OCI-LY3 (cell line): ENCODE data around the gene C6orf141.

Experiments used
- H2AFZ ChIP-seq: fragments of 200-600, 300-600 bp; shearing (Covaris generic); 2 replicates; pipeline ENCODE4 v1.6.0; 2014; ENCODE audit warnings: antibody characterized with exemption, low read depth, low read length
- H3K27ac ChIP-seq: fragments of 200-600, 300-600 bp; sonication (generic); 2 replicates; pipeline ENCODE4 v1.5.1; 2014; ENCODE audit warnings: mild to moderate bottlenecking, low read length, moderate library complexity, mixed read lengths
- H3K27me3 ChIP-seq: fragments of 200-600, 300-600 bp; sonication (generic); 2 replicates; pipeline ENCODE4 v1.6.1; 2014; ENCODE audit warnings: low read depth, low read length, mixed read lengths
- H3K36me3 ChIP-seq: fragments of 200-600, 300-600 bp; sonication (generic); replicated peaks from 2 replicates; pipeline ENCODE3; 2014; ENCODE audit warnings: low read depth, low read length, mixed read lengths
- H3K4me1 ChIP-seq: fragments of 300-600, 200-600 bp; sonication (generic); 2 replicates; pipeline ENCODE4 v1.6.1; 2014; ENCODE audit warnings: low read length, mixed read lengths
- H3K4me2 ChIP-seq: fragments of 200-600, 300-600 bp; sonication (generic); 2 replicates; pipeline ENCODE4 v1.6.1; 2014; ENCODE audit warnings: low read length, mixed read lengths
- H3K4me3 ChIP-seq: fragments of 300-600, 200-600 bp; sonication (generic); 2 replicates; pipeline ENCODE4 v1.5.1; 2014; ENCODE audit warnings: antibody characterized with exemption, mild to moderate bottlenecking, low read length, moderate library complexity
- H3K79me2 ChIP-seq: fragments of 300-600, 200-600 bp; shearing (Covaris generic); 2 replicates; pipeline ENCODE4 v1.6.1; 2014; ENCODE audit warnings: mild to moderate bottlenecking, low read length, mixed read lengths
- H3K9ac ChIP-seq: fragments of 300-600, 200-600 bp; shearing (Covaris generic); 2 replicates; pipeline ENCODE4 v1.6.0; 2014; ENCODE audit warnings: mild to moderate bottlenecking, low read length, moderate library complexity
- H3K9me3 ChIP-seq: fragments of 200-600, 300-600 bp; shearing (Covaris generic); 2 replicates; pipeline ENCODE4 v1.6.1; 2014; ENCODE audit warnings: low read length, mixed read lengths; ENCODE audit not compliant: insufficient read depth
- H4K20me1 ChIP-seq: fragments of 200-600, 300-600 bp; sonication (generic); 2 replicates; pipeline ENCODE4 v1.6.1; 2016; ENCODE audit warnings: low read length, mixed read lengths; ENCODE audit not compliant: insufficient read depth
- CTCF ChIP-seq: fragments of 200-600, 300-600 bp; sonication (generic); IDR thresholded peaks from 2 replicates; pipeline ENCODE4 v1.5.1; 2014; ENCODE audit warnings: antibody characterized with exemption, low read length, low read depth
- EZH2phosphoT487 ChIP-seq: fragments of 200-600 bp; shearing (Covaris generic); IDR thresholded peaks from 2 replicates; pipeline ENCODE4 v1.6.1; 2018; ENCODE audit warnings: antibody characterized with exemption, mixed run types, low read depth

Gene C6orf141

GRCh38 chr6:49546331-49546730 lies 4.1 kb upstream of the C6orf141 start:
- no peak for TF ChIP-seq CTCF
- no peak for TF ChIP-seq EZH2phosphoT487
- no peak overlapping the region for H3K9ac ChIP-seq

GRCh38 chr6:49548613-49549304 lies 1.7 kb upstream of the C6orf141 start:
- no peak overlapping the region for H3K27ac ChIP-seq
- H3K4me2 ChIP-seq: no peak overlapping the region
- no peaks in the 10 kb centered on the region for H3K9me3 ChIP-seq
- H4K20me1 ChIP-seq: no peaks in the 10 kb centered on the region
- H3K79me2 ChIP-seq: no peaks in the 10 kb centered on the region
- no peak overlapping the region for H3K9ac ChIP-seq
- no peaks in the 10 kb centered on the region for H3K27me3 ChIP-seq
- H3K4me3 ChIP-seq: no peak overlapping the region
- H3K36me3 ChIP-seq: no peaks in the 10 kb centered on the region
- peaks cover 5% of the 10 kb centered on the region; the same call in 1 of the 2 replicates for H3K4me1 ChIP-seq
- TF ChIP-seq CTCF (no peak), EZH2phosphoT487 (no peak)
- no peak overlapping the region for H2AFZ ChIP-seq

More at GRCh38 chr6:49546331-49546730, 4.1 kb upstream of the C6orf141 start:
- H3K4me3 ChIP-seq: no peak overlapping the region
- no peaks in the 10 kb centered on the region for H3K9me3 ChIP-seq
- no peaks in the 10 kb centered on the region for H3K27me3 ChIP-seq
- no peaks in the 10 kb centered on the region for H3K36me3 ChIP-seq
- no peaks in the 10 kb centered on the region for H4K20me1 ChIP-seq
- no peak overlapping the region for H3K4me2 ChIP-seq
- no peaks in the 10 kb centered on the region for H3K79me2 ChIP-seq
- H3K27ac ChIP-seq: no peak overlapping the region
- no peak overlapping the region for H2AFZ ChIP-seq
- no peaks in the 10 kb centered on the region for H3K4me1 ChIP-seq

- Histone ChIP-seq H3K27me3 (no peaks in the 10 kb centered on the region), H3K79me2 (no peaks in the 10 kb centered on the region), H3K9me3 (no peaks in the 10 kb centered on the region), H3K4me3 (no peak overlapping the region), H3K36me3 (no peaks in the 10 kb centered on the region), H3K4me1 (peaks cover 5% of the 10 kb centered on the region; the same call in 1 of the 2 replicates), H4K20me1 (no peaks in the 10 kb centered on the region), H3K27ac (no peak overlapping the region), H3K4me2 (no peak overlapping the region), H3K9ac (no peak overlapping the region), H2AFZ (no peak overlapping the region)
- TF ChIP-seq EZH2phosphoT487 (no peak), CTCF (no peak)
These were observed 577 bp upstream of the C6orf141 start for GRCh38 chr6:49549691-49550491.
